NCI-H82 treated with DMSO at 0.1 percent for 48 hours (cell line): ENCODE data around the gene ARV1.
"Not testable (repeated sequence)": the region's sequence is repeated elsewhere in the genome, so short reads cannot be mapped to it uniquely, and the experiment has no call there.

ENCODE experiments used
- DNase-seq: peaks from one replicate; lab custom pipeline; 2025; ENCODE audit not compliant: unreplicated experiment; lab: John Stamatoyannopoulos, UW

Gene ARV1

GRCh38 chr1:230976825-230977747, 1.8 kb upstream of the ARV1 start:
- DNase-seq, result no peak

DNA sequence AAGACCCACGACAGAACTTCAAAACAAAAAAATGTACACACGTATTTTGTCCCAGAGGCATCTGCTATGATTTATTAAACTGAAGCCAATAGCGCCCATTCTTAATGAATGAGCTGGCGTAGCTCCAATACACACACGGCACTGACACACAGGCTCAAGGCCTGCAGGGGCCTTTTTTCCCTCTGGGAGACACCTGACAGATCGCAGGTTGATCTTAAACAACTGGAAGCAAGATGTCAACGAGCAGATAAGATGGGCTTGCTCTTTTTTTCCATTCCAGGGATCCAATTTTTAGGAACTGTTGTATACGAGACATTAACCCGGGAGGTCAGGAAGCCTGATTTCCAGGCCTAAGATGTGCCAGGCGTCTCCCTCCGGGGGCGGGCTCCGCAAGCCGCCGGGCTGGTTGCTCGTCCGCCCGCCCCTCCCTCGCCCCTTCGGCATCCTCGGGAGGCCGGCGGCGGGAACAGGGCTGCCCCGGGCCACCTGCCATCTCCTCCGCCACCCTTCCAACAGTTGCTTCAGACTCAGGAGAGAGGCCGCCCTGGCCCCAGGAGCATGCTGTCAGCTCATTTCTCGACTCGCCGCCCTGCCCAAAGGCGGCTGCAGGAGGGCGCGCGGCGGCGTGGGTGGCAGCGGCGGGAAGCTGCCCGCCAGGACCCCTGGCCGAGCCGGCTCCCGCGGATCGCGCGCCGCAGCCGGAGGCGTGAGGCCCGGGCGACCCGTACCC, 968 bp upstream of the ARV1 start:
- no peak for DNase-seq

DNA sequence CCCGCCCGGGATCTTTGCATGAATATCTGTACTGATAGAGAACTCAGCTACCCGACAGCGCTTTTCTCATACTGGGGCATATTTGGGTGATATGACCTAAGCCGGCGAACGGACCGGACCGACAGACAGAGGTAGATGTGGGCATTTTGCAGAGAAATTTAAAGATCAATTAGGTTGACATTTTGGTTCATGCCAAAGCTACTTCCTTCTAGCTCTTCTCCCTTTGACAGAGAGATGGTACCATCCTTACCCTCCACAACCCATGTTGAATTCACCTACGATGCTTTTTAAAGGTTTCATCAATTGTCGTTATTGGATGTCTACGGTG, 459 bp downstream of the ARV1 start:
- DNase-seq, result no peak

GRCh38 chr1:230979952-230980351, 1.1 kb downstream of the ARV1 start:
- no peak for DNase-seq

DNA sequence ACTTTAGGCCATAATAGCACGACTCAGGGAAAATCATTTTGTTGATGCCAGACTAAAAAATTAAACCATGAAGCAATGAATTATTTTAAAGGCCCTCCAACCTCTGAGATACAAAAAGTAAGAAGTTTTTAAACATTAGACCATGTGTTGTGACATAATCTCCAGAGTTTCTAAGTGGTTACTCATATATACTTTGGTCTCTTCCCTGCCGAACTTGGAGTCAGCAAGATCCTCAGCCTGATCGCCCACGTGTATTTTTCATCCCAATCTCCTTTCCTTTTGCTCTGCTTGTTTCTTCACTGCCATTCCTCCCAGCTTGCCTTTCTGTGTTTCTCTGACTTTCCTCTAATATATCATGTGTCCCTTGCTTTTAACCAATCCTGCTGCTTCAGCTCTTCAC, 3.8 kb downstream of the ARV1 start:
- DNase-seq, result no peak

GRCh38 chr1:230983811-230984210, 4.9 kb downstream of the ARV1 start:
- DNase-seq, result no peak

- not testable (repeated sequence) for DNase-seq
These were observed 6.0 kb downstream of the ARV1 start for GRCh38 chr1:230984622-230985515.

GRCh38 chr1:230985711-230986110, 6.8 kb downstream of the ARV1 start:
- DNase-seq, result no peak

DNA sequence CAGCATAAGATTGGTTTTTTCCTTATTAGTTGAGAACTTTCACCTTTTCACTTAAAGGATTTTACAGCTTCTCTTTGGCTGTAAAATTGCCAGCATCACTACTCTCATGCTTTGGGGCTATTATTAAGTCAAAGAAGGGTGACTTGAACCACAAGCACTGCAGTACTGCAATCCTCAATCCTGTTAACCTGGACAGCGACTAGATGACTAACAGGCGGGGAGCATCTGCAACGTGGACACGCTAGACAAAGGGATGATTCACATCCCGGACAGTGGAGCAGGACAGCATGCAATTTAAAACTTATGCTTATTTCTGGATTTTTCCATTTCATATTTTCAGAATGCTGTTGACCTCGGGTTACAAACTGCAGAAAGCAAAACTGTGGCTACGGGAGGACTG, 8.1 kb downstream of the ARV1 start:
- no peak for DNase-seq

- no peak for DNase-seq
These were observed 8.6 kb downstream of the ARV1 start for GRCh38 chr1:230987448-230987847.

DNA sequence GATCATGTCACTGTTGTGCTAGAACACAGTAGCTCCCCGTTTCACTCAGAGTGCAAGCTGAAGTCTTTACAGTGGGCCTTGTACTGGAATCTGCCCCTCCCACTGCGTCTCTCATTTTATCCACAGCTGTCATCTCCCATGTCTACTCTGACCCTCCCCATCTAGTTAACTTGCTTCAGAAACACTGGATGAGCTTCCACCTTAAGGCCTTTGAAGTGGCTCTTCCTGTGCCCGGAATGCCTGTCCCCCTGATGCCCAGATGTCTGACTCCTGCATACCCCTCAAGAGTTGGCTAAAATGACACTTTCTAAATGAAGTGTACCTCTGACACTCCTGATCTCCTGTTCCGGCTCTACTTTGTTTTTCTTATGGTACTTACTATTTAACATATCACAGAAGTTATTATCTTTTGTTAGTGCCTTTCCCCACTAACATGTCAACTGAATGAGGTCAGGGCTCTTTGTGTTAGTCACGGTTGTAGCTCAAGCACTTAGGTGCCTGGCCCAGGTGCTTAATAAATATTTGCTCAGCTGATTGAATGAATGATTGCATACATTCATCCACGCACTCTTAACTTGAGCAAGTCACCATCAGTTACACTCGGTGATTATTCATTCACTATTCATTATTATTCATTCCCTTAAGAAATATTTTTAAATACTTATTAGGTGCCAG, 13.3 kb downstream of the ARV1 start:
- no peak for DNase-seq

GRCh38 chr1:230994860-230995259, 16.0 kb downstream of the ARV1 start:
- DNase-seq, result no peak

DNA sequence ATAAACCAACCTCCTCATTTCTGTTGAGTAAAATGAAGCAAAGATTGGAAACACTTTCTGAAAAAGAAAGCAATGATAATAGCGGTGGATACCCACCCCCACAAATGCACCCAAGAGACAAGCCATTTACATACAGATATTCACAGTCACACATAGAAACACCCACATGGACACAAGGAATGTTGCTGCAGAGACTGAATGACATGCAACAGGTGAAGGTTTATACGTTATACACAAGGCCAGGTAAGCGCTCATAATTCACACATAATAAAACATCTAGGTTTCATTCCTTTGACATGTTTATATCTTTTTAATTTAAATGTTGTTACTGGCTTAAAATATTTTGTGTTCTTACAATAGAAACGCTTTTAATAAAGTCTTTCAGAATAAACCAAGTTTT, 21.3 kb downstream of the ARV1 start:
- no peak for DNase-seq

- no peak for DNase-seq
These were observed 21.7 kb downstream of the ARV1 start for GRCh38 chr1:231000639-231001038.

DNA sequence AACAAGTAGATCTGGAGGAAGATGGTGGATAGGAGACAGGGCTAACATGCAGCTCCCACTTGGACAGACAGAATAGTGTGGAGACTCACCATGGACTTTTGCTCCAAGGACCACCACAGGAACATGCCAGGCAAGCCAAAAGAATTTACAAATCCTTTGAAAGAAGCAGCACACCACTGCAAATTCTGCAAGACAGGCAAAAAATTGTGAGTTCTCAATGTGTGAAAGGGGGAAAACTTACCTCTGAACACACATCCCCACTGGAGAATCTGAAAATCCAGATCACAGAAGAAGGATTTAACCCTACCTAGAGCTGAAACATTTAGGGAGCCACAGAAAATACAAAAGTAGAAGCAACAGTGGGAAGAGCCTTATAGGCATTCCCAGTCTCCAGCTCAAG, 23.0 kb downstream of the ARV1 start:
- DNase-seq, result no peak

GRCh38 chr1:231007535-231007934, 28.6 kb downstream of the ARV1 start:
- not testable (repeated sequence) for DNase-seq

GRCh38 chr1:231011360-231011759, 32.5 kb downstream of the ARV1 start:
- no peak for DNase-seq

- no peak for DNase-seq
These were observed 33.1 kb downstream of the ARV1 start for GRCh38 chr1:231011963-231012362.

DNA sequence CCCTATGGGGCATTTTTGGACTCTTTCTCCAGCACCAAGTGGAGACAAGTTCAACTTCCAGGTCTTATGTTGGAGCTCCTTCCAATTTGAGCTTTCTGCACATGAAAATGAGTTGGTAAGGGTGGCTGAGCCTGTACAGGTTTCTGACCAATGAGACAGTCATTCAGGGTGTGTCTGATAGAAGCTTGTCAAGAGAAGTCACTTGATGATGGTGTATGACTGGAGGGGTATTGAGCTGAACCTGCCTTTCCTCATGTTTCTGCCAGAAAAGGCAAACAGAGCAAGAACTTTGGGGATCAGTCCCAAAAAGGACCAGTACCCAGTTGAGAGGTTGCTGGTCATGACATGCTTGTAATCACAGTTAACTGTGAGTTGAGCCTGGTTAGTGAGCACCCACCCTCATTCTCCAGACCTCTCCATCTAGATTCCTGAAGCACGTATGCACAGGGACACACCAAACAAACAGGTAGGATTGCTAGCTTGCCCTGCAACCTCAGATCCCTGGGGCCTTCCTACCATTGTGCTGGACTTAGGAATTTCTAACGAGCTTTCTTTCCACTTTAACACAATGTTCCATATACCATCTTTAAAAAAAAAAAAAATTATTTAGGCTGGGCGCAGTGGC, 34.6 kb downstream of the ARV1 start:
- DNase-seq, result no peak

DNA sequence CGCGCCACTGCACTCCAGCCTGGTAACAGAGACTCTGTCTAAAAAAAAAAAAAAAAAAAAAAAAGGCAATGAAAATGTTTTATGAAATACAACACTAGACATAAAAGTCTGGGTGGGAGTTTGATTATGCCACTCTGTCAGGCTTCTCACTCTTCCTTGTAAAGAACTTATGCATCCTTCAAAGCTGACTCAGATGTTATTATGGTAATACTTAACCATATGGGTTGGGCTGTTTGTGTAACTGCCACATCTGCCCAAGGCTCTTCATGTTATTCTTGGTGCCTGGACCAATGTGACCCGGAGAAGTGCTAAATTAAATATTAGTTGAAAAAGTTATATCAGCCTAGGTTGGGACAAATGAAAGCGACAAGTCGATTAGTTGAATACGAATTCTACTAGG, 37.3 kb downstream of the ARV1 start:
- no peak for DNase-seq
